Measurements from ENCODE around the gene ARL2BP.

GRCh38 chr16:57262841-57263540, 17.9 kb downstream of the ARL2BP start:
- TF ChIP-seq TAF1 (IDR thresholded peaks at IDR 0.05; ENCODE audit: low read depth) (no peak), ZBTB7A (IDR thresholded peaks at IDR 0.05; ENCODE audit: low read depth) (no peak), RAD21 (IDR thresholded peaks at IDR 0.05; ENCODE audit: low read depth) (no peak), CEBPB (IDR thresholded peaks at IDR 0.05) (no peak), TEAD4 (IDR thresholded peaks at IDR 0.05) (no peak), FOXM1 (IDR thresholded peaks at IDR 0.05; ENCODE audit: borderline replicate concordance, low read depth) (no peak), CREB1 (IDR thresholded peaks at IDR 0.05; ENCODE audit: low read depth) (no peak), EP300 (IDR thresholded peaks at IDR 0.05; ENCODE audit: borderline replicate concordance) (no peak), REST (IDR thresholded peaks at IDR 0.05; ENCODE audit: low read depth) (no peak), MAX (IDR thresholded peaks at IDR 0.05) (no peak), YY1 (IDR thresholded peaks at IDR 0.05; ENCODE audit: low read depth) (no peak)

Data from Ishikawa (cell line).